Myometrial cell (primary cell): ENCODE results near the gene SWT1. TPM values are rescaled to one million over a fixed set of nuclear protein-coding genes. Genes with fewer than 3 reads are reported as not detected.

Source experiments
- total RNA-seq: library from RNA; depleted of rRNA; stranded (reverse); fragments of >200 nt; gene quantifications from 2 replicates; pipeline ENCODE4 v1.2.3, GENCODE V29; 2015

The SWT1 gene, protein sequence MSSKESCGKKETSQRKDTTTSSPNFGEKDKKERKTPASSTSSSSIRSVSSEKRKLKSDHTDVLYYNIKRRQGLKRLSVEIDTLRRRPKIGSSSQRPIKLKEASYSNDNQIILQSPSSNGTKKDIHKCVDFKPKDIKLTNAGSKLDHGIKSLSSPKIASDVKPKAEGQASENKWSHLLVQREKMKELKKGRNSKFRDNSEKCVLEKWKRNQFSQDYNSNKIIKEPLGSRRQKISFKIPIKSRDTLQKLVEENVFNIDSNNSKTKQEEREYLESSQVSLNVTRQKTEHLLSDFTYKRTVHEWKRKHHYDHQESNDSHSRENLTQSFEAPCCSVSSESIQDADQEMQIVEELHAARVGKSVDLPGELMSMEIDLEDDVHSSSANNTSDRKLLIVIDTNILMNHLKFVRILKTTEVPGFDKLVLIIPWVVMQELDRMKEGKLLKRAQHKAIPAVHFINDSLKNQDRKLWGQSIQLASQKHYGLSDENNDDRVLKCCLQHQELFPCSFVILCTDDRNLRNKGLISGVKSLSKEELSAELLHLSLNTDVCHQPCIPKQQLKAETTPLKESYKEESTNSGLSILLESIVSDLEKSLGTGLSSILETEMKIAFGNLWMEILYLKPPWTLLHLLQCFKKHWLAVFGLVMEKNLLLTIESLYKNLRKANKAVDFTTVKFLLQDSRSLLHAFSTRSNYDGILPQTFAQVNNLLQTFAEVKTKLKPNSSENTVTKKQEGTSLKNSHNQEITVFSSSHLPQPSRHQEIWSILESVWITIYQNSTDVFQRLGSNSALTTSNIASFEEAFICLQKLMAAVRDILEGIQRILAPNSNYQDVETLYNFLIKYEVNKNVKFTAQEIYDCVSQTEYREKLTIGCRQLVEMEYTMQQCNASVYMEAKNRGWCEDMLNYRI
- 2.3 and 4.3 TPM in 2 replicates for total RNA-seq

GRCh38 chr1:185156854-185157598 is at the start of gene SWT1, which contains the start of gene TRMT1L:
Gene SWT1, plus strand, starts transcription at chr1:185157167. Its CDS starts 3,675 bp downstream, at chr1:185160842.
Gene TRMT1L, minus strand, starts transcription at chr1:185156953. Its CDS starts 241 bp downstream, at chr1:185156712.

GRCh38 chr1:185317034-185317885 is 160.3 kb downstream of the SWT1 start, which contains the start of gene IVNS1ABP:
Gene IVNS1ABP, minus strand, starts transcription at chr1:185317243. Its CDS starts 7,750 bp downstream, at chr1:185309493.

Other genes starting within 250 kb of the SWT1 start
- gene NIBAN1, start 182.7 kb upstream of the SWT1 start, total RNA-seq: 23.0 and 25.4 TPM in 2 replicates
- gene RNF2, start 111.6 kb upstream of the SWT1 start, total RNA-seq: 11.0 and 14.7 TPM in 2 replicates
- gene TRMT1L, start 214 bp upstream of the SWT1 start, total RNA-seq: 13.3 and 13.8 TPM in 2 replicates
- 14.9 and 17.3 TPM in 2 replicates for gene IVNS1ABP, start 160.1 kb downstream of the SWT1 start, total RNA-seq